Body of pancreas (tissue), 4 donors: Measurements from ENCODE around the gene NAB1. TPM values are rescaled to one million over a fixed set of nuclear protein-coding genes. Genes with fewer than 3 reads are reported as not detected.

ENCODE experiments used
- ATAC-seq: fragments of 150-250 bp; one replicate; pipeline ENCODE4 v1.9.1; 2016
- DNase-seq, 4 donors: peaks; one replicate each; pipeline ENCODE4 v3.0.0-alpha.2; 2019
- H3K27ac ChIP-seq, 4 donors: fragments of 200-600 bp; sonication (generic); 1 replicate in 3 of 4; 2 replicates in 1 of 4; pipeline versions ENCODE4 v1.5.1 to v1.6.1; 2016 to 2019; ENCODE audit warnings: mild to moderate bottlenecking in 1 of 4, mixed read lengths in 1 of 4, moderate library complexity in 1 of 4
- H3K27me3 ChIP-seq, 2 donors: fragments of 200-600 bp; sonication (generic); one replicate each; pipeline ENCODE4 v1.6.0; 2016; ENCODE audit warnings: mild to moderate bottlenecking in 1 of 2
- H3K36me3 ChIP-seq, 2 donors: fragments of 200-600 bp; sonication (generic); replicated peaks in 1 of 2; 2 replicates each; pipeline ENCODE4 v1.5.1; 2016; ENCODE audit warnings: low read depth in 2 of 2; ENCODE audit not compliant: insufficient read depth in 1 of 2
- H3K4me1 ChIP-seq: fragments of 200-600 bp; sonication (generic); one replicate; pipeline ENCODE4 v1.6.0; 2016
- H3K4me3 ChIP-seq, 2 donors: fragments of 200-600 bp; sonication (generic); 1 replicate in 1 of 2; 2 replicates in 1 of 2; pipeline ENCODE4 v1.5.1; 2016 to 2019
- H3K9me3 ChIP-seq, 3 donors: fragments of 200-600 bp; sonication (generic); 1 replicate in 2 of 3; 2 replicates in 1 of 3; pipeline ENCODE4 v1.5.1; 2016
- POLR2A ChIP-seq, 3 donors: fragments of 450-650 bp; IDR thresholded peaks; one replicate each; pipeline ENCODE4 v1.6.1; 2016; ENCODE audit warnings: antibody characterized with exemption in 3 of 3, mild to moderate bottlenecking in 2 of 3
- WGBS, 2 donors: methylation state at CpG; one replicate each; pipeline ENCODE4 v1.1.5; 2017; 5-methylcytosine and 5-hydroxymethylcytosine counted together
- intact Hi-C: fragments of 100-400 bp; cut with DNase I; formaldehyde crosslinking; loops from one replicate; pipeline ENCODE4 v1.15.1; 2023
- total RNA-seq, 2 donors: library from RNA; depleted of rRNA; stranded (reverse); fragments of >200 nt; gene quantifications; one replicate each; pipeline ENCODE4 v1.1.0, GENCODE V29; 2016
- TF ChIP-seq, protein P1 (sequence below), 7 experiments: fragments of 450-650 bp in 4 of 7; fragments of 200-600 bp in 3 of 7; sonication (generic) in 3 of 7; IDR thresholded peaks; one replicate each; pipeline ENCODE4 v1.5.1; 2016 to 2019; ENCODE audit warnings: antibody characterized with exemption in 7 of 7

NAB1 gene
- total RNA-seq, 2 donors from 2014 or later, result 19.8 to 30.1 TPM

- DNase-seq (no peak), ATAC-seq (no peak)
- WGBS, 2 donors, result 91 to 93% methylated on average over 4 of the region's 4 CpGs
- Histone ChIP-seq H3K4me1 (peaks cover 20% of the 10 kb centered on the region), H3K9me3 (no peaks in the 10 kb centered on the region), H3K4me3 (no peak overlapping the region), H3K36me3 (no peaks in the 10 kb centered on the region), H3K27ac (no peak overlapping the region), H3K27me3 (no peaks in the 10 kb centered on the region)
- intact Hi-C loops, result loop anchor here (10.0 kb wide), 1 partner anchor 123 kb away; the partner anchor contains the start of gene NEMP2
- TF ChIP-seq POLR2A (IDR thresholded peaks at IDR 0.05), result no peak
- TF ChIP-seq, protein P1, sequence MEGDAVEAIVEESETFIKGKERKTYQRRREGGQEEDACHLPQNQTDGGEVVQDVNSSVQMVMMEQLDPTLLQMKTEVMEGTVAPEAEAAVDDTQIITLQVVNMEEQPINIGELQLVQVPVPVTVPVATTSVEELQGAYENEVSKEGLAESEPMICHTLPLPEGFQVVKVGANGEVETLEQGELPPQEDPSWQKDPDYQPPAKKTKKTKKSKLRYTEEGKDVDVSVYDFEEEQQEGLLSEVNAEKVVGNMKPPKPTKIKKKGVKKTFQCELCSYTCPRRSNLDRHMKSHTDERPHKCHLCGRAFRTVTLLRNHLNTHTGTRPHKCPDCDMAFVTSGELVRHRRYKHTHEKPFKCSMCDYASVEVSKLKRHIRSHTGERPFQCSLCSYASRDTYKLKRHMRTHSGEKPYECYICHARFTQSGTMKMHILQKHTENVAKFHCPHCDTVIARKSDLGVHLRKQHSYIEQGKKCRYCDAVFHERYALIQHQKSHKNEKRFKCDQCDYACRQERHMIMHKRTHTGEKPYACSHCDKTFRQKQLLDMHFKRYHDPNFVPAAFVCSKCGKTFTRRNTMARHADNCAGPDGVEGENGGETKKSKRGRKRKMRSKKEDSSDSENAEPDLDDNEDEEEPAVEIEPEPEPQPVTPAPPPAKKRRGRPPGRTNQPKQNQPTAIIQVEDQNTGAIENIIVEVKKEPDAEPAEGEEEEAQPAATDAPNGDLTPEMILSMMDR (IDR thresholded peaks at IDR 0.05), result no peak
These were observed 8.8 kb downstream of the NAB1 start for GRCh38 chr2:190657474-190658255.

DNA sequence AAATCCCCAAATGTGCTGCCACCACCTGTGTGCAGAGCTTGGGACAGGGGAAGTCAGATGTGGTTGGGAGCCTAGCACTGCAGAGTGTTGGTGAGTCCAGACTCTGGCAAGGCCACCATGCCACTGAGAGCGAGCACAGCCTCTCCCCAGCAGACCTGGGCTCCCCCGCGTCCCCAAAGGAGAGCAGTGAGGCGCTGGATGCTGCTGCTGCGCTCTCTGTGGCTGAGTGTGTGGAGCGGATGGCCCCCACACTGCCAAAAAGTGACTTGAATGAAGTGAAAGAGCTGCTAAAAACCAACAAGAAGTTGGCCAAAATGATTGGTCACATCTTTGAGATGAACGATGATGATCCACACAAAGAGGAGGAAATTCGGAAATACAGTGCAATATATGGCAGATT, 10.7 kb downstream of the NAB1 start:
- 96 to 98% methylated on average over 8 of the region's 8 CpGs for WGBS, 2 donors
- H3K27ac ChIP-seq, result no peak overlapping the region
- H3K9me3 ChIP-seq, result no peaks in the 10 kb centered on the region
- H3K36me3 ChIP-seq, result no peaks in the 10 kb centered on the region
- ATAC-seq, result no peak
- H3K4me1 ChIP-seq, result peaks cover 27% of the 10 kb centered on the region
- no peak for DNase-seq
- intact Hi-C loops, result loop anchor here (10.0 kb wide), 1 partner anchor 125 kb away; the partner anchor contains the start of gene NEMP2
- TF ChIP-seq, protein P1 (IDR thresholded peaks at IDR 0.05), result no peak
- TF ChIP-seq POLR2A (IDR thresholded peaks at IDR 0.05), result no peak
- H3K27me3 ChIP-seq, result no peaks in the 10 kb centered on the region
- no peak overlapping the region for H3K4me3 ChIP-seq

- intact Hi-C loops, result no loop called here
- H3K4me3 ChIP-seq, result no peak overlapping the region
- no peak for ATAC-seq
- H3K4me1 ChIP-seq, result peaks cover 13% of the 10 kb centered on the region
- H3K36me3 ChIP-seq, result no peaks in the 10 kb centered on the region
- H3K9me3 ChIP-seq, result no peaks in the 10 kb centered on the region
- H3K27me3 ChIP-seq, result no peaks in the 10 kb centered on the region
- no peak for DNase-seq
- WGBS, 2 donors, result 31 to 36% methylated on average over 3 of the region's 3 CpGs
- TF ChIP-seq POLR2A (IDR thresholded peaks at IDR 0.05), result no peak
- TF ChIP-seq, protein P1 (IDR thresholded peaks at IDR 0.05), result no peak
- no peak overlapping the region for H3K27ac ChIP-seq
These were observed 13.9 kb downstream of the NAB1 start for GRCh38 chr2:190662754-190663153.

DNA sequence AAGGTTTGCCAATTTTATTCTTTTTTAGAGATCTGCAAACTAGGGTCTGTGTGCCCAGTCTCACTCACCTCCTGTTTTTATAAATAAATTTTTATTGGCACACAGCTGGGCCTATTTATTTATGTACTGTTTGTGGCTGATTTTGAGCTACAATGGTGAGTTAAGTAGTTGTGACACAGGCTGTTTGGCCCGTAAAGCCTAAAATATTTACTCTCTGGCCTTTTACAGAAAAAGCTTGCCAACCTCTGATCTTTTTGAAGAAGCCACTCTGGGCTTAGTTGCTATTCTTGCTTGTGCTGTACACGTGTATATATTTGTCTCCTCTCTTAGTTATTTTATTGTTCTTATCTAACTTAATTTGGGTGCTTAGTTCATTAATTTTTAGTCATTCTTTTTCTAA, 14.5 kb downstream of the NAB1 start:
- Histone ChIP-seq H3K27me3 (no peaks in the 10 kb centered on the region), H3K4me3 (no peak overlapping the region), H3K9me3 (no peaks in the 10 kb centered on the region), H3K36me3 (no peaks in the 10 kb centered on the region), H3K4me1 (peaks cover 13% of the 10 kb centered on the region), H3K27ac (peak overlapping the region in 1 of 4 donors; percentile 29)
- TF ChIP-seq, protein P1 (IDR thresholded peaks at IDR 0.05), result no peak
- intact Hi-C loops, result no loop called here
- DNase-seq (no peak), ATAC-seq (peak; percentile 18)
- WGBS, 2 donors, result 27 to 32% methylated on average over 2 of the region's 2 CpGs

DNA sequence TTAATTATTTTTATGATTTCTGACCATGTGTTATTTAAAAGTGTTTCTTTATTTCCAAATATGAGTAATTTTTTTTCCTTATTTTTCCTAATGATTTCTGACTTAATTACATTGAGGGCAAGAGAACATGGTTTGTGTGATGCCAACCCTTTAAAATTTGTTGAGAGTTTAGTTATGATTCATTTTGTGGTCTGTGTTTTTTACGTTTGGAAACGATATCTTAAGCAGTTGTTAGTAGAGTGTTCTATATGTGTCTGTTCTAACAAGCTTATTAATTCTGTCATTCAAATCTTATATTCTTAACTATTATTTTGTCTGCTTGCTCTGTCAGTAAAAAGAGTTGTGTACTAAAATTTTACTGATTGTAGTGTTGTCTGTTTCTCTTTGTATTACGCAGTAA, 15.0 kb downstream of the NAB1 start:
- Histone ChIP-seq H3K27me3 (no peaks in the 10 kb centered on the region), H3K4me1 (peaks cover 13% of the 10 kb centered on the region), H3K36me3 (no peaks in the 10 kb centered on the region), H3K9me3 (no peaks in the 10 kb centered on the region), H3K27ac (no peak overlapping the region), H3K4me3 (no peak overlapping the region)
- WGBS, 2 donors, result 71 to 79% methylated on average over 3 of the region's 3 CpGs
- intact Hi-C loops, result no loop called here
- no peak for ATAC-seq
- TF ChIP-seq, protein P1 (IDR thresholded peaks at IDR 0.05), result no peak
- TF ChIP-seq POLR2A (IDR thresholded peaks at IDR 0.05), result no peak
- DNase-seq, result no peak
